Ishikawa (cell line): Measurements from ENCODE around the gene SEC22C.

Source experiments
- CEBPB ChIP-seq: IDR thresholded peaks from 2 replicates; pipeline ENCODE4 v1.6.1; 2012
- CREB1 ChIP-seq: IDR thresholded peaks from 2 replicates; pipeline ENCODE4 v1.6.1; 2012; ENCODE audit warnings: low read depth
- EGR1 ChIP-seq: IDR thresholded peaks from 2 replicates; pipeline ENCODE4 v1.6.1; 2012
- EP300 ChIP-seq: IDR thresholded peaks from 2 replicates; pipeline ENCODE4 v1.6.1; 2012; ENCODE audit warnings: borderline replicate concordance
- FOXM1 ChIP-seq: IDR thresholded peaks from 2 replicates; pipeline ENCODE4 v1.6.1; 2012; ENCODE audit warnings: low read depth, borderline replicate concordance
- NFIC ChIP-seq: IDR thresholded peaks from 2 replicates; pipeline ENCODE4 v1.6.1; 2012
- RAD21 ChIP-seq: IDR thresholded peaks from 2 replicates; pipeline ENCODE4 v1.6.1; 2012; ENCODE audit warnings: low read depth
- TAF1 ChIP-seq: IDR thresholded peaks from 2 replicates; pipeline ENCODE4 v1.6.1; 2012; ENCODE audit warnings: low read depth, mild to moderate bottlenecking
- TCF12 ChIP-seq: IDR thresholded peaks from 2 replicates; pipeline ENCODE4 v1.6.1; 2012; ENCODE audit warnings: low read depth
- TEAD4 ChIP-seq: IDR thresholded peaks from 2 replicates; pipeline ENCODE4 v1.6.1; 2012
- YY1 ChIP-seq: IDR thresholded peaks from 2 replicates; pipeline ENCODE4 v1.6.1; 2012; ENCODE audit warnings: low read depth
- ZBTB7A ChIP-seq: IDR thresholded peaks from 2 replicates; pipeline ENCODE4 v1.6.1; 2012; ENCODE audit warnings: low read depth
- TF ChIP-seq, protein P1 (sequence below): IDR thresholded peaks from 2 replicates; pipeline ENCODE4 v1.6.1; 2012
- TF ChIP-seq, protein P2 (sequence below): IDR thresholded peaks from 2 replicates; pipeline ENCODE4 v1.6.1; 2012
- TF ChIP-seq, protein P3 (sequence below): IDR thresholded peaks from 2 replicates; pipeline ENCODE4 v1.6.1; 2012; ENCODE audit warnings: low read depth, mild to moderate bottlenecking

The SEC22C gene

DNA sequence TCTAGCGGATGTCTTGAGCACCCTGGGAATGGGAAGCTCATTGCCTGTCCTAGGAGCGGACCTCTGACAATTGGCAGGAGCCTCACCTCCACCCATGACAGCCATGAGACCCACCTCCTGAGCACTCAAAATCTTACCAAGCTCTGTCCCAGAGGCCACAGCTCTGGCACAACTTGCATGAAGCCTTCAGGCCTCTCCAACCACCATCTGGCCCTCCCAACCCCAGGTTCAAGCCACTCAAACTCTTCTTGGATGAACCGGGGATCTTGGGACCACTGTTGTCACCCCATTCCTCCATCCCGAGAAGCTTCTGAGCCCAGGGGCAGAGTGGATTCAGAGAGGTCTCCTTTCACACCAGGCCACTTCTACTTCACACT lies 77.8 kb downstream of the SEC22C start:
- TF ChIP-seq NFIC (no peak), FOXM1 (no peak), RAD21 (no peak), EGR1 (no peak), ZBTB7A (no peak), EP300 (no peak), TAF1 (no peak), YY1 (no peak), CEBPB (no peak)
- TF ChIP-seq, protein P1, sequence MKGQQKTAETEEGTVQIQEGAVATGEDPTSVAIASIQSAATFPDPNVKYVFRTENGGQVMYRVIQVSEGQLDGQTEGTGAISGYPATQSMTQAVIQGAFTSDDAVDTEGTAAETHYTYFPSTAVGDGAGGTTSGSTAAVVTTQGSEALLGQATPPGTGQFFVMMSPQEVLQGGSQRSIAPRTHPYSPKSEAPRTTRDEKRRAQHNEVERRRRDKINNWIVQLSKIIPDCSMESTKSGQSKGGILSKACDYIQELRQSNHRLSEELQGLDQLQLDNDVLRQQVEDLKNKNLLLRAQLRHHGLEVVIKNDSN = no peak
- TF ChIP-seq, protein P2, sequence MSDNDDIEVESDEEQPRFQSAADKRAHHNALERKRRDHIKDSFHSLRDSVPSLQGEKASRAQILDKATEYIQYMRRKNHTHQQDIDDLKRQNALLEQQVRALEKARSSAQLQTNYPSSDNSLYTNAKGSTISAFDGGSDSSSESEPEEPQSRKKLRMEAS = no peak

DNA sequence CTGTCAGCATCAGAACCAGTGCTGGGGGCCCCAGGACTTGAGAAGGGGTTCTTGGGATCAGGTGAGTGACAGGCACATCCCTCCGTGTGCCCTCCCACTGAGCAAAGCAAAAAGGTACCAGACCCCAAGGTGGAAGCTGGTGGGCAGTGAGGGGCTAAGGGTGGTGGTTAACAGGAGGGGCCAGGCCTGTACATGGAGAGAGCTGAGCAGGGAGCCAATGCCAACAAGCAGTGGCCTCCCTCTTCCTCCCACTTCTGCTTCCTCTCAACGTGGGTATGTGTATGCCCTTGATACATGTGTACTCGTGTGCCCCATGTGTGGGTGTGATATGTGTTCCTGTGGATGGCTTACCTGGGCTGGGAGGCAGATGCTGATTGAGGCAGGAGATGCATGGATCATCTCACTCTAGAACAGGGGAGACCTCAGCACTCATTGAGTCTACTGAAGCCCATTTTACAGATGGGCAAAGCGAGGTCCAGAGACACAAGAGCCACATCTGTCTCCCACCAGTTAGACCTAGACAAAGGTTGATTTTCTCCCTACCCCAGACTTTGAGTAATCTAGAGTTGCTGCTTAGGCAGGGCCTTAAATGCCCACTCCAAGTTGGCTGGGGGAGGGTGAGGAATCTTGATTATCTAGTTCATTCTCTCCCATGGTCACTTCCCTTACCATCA lies 78.4 kb downstream of the SEC22C start:
- no peak for TF ChIP-seq ZBTB7A
- TF ChIP-seq, protein P2 = no peak
- no peak for TF ChIP-seq EP300
- TF ChIP-seq, protein P1 = no peak
- TF ChIP-seq, protein P3, sequence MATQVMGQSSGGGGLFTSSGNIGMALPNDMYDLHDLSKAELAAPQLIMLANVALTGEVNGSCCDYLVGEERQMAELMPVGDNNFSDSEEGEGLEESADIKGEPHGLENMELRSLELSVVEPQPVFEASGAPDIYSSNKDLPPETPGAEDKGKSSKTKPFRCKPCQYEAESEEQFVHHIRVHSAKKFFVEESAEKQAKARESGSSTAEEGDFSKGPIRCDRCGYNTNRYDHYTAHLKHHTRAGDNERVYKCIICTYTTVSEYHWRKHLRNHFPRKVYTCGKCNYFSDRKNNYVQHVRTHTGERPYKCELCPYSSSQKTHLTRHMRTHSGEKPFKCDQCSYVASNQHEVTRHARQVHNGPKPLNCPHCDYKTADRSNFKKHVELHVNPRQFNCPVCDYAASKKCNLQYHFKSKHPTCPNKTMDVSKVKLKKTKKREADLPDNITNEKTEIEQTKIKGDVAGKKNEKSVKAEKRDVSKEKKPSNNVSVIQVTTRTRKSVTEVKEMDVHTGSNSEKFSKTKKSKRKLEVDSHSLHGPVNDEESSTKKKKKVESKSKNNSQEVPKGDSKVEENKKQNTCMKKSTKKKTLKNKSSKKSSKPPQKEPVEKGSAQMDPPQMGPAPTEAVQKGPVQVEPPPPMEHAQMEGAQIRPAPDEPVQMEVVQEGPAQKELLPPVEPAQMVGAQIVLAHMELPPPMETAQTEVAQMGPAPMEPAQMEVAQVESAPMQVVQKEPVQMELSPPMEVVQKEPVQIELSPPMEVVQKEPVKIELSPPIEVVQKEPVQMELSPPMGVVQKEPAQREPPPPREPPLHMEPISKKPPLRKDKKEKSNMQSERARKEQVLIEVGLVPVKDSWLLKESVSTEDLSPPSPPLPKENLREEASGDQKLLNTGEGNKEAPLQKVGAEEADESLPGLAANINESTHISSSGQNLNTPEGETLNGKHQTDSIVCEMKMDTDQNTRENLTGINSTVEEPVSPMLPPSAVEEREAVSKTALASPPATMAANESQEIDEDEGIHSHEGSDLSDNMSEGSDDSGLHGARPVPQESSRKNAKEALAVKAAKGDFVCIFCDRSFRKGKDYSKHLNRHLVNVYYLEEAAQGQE = no peak

DNA sequence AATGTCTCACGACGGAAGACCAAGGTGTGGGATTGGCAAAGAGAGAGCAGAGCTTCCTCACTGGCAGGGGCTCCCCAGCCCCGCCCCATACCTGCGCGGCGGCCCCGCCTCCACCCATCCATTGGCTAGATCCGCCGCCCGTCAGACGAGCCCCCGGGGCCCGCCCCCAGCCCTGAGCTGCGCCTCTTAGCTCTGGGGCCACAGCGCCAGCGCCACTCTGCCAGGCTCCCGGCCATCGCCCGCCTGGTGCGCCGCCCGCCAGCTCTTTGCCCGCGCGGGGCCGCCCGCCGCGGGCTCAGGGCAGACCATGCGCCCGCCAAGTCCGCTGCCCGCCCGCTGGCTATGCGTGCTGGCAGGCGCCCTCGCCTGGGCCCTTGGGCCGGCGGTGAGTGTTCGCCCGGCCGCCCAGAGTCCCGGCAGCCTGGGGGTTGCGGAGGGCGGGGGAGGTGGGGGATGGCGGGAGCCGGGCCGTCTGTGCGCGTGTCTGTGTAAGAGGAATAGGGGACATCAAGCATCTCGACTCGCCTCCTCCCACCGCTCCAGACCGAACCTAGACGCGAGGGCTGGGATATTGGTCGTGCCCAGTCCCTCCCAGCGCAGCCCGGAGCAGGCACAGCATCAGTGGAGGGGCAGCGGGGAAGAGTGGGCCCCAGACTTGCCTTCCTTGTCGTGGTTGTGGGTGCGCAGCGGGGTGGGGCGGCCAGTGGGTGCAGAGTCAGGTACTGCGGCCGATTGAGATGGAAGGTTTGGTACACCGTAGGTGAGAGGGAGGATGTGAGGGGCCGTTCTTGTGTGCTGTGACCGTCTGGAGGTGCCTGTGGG lies 79.1 kb downstream of the SEC22C start, which contains the start of gene VIPR1:
Gene VIPR1, plus strand, starts transcription at position 215 of the 822 bp plus-strand sequence. Its CDS starts 93 bp downstream, at position 308.
- TF ChIP-seq RAD21 (no peak), TAF1 (peak; percentile 72; the same call in 1 of the 2 replicates)
- TF ChIP-seq, protein P2 = peak; percentile 22

DNA sequence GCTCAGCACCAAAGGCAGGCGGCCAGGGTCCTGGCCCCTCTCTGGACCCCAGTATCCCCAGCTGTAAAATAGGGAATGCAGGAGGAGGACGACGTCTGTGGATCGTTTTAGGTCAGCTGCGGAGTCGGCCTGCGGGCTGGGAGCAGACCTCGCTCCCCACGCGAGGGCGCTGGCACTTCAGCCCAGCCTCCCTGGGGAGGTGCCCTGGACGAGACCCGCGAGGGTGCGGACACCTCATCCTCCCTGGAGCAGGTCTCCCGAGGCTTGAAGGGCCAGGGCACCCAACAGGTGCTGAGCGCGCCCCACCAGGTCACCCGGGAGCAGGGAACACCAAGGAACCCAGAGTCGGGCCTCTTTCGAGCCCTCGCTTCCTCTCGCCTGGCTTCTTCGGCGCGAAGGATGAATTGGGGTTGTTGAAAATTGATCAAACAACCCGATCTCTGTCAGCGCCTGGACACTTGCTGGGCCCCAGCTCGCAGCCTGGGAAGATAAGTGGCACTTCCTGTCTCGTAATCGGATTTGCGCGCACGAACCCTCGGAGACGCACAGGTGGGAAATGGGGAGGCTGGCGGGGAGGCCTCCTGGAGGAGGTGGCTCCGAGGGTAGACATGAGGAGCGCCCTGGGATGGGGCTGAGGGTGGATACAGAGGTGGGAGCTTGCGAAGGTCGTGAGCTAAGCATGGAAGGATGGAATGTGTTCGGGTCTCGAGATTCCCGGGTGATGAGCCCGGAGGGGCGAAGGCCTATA lies 79.9 kb downstream of the SEC22C start:
- TF ChIP-seq TEAD4 (no peak), RAD21 (no peak)

DNA sequence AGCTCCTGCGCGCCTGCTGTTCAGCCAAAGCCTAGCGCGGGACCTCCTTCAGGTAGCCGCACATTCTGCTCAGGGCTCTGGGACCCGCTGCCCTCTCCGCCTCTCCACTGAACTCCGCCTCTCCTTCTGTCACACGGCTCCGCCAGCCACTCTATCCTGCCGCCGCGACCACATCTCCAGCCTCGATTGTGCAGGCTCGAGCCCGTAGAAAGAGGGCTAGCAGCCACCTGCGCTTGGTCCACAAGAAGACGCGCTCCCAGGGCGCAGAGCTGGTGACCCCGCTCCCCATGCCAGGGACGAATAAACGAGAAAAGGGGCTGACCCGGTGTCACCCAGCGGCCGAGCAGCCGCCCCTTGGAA lies 80.5 kb downstream of the SEC22C start:
- TF ChIP-seq EP300 (no peak), NFIC (no peak), RAD21 (no peak), FOXM1 (no peak), ZBTB7A (no peak)

DNA sequence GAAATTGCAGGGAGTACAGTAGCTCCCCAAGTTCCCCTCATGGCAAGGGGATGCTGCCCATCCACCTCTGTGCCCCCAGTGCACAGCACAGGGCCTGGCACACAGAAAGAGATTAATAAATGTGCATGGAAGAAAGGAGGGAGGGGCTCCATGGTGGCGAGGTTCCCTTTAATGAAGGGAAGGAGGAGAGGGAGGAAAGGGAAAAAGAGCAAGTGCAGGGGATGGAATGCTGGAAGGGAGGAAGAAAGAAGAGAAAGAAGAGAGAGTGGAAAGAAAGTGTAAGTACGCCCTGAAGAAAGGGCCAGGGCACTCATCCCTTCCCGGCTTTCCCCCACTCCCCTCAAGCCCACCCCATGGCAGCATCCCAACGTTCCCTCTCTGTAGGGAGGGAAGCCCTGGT lies 80.9 kb downstream of the SEC22C start:
- TF ChIP-seq NFIC = no peak
- no peak for TF ChIP-seq CEBPB
- TF ChIP-seq EP300 = no peak
- no peak for TF ChIP-seq EGR1
- no peak for TF ChIP-seq RAD21
- no peak for TF ChIP-seq ZBTB7A
- TF ChIP-seq CREB1 = no peak
- TF ChIP-seq FOXM1 = no peak
- no peak for TF ChIP-seq YY1
- no peak for TF ChIP-seq TAF1
- TF ChIP-seq TCF12 = no peak

DNA sequence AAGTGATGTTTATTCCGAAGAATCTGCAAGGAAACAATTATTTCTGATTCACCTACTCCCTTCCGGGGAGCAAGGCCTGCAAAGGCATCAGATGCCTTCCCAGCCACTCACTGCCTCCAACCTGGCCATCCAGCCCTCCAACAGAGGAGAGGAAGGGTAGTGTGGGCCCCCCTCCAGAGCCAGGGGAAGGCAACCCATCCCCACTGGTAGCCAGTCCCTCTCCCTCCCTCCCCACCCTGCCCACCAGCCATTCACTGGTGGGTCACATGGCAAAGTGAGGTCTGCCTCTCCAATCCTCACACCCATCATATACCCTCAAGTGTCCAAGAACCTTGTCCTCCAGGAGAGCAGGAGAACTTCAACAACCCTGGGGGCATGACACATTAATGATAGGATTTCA lies 81.7 kb downstream of the SEC22C start:
- no peak for TF ChIP-seq CREB1

DNA sequence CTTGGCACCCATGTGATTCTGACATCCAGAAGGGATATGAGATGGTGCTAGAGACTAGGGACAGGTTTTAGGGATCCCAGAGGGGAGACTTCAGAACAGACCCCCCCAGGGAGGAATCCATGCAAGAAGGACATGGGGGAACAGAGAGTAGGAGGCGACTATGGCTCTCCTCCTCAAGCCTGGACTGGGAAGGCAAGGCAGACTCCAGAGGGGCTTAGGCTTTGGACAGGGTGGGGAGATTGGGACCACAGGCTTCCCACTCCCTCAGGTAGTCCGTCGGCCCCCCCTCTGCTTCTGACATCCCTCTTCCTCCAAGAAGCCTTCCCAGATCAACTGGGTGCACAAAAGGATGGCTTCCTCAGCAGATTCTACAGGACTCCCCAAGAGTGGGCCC lies 82.3 kb downstream of the SEC22C start:
- TF ChIP-seq ZBTB7A (no peak), TCF12 (no peak), FOXM1 (no peak), YY1 (no peak), EP300 (no peak), RAD21 (no peak), TEAD4 (no peak), CREB1 (no peak), CEBPB (no peak), EGR1 (no peak), TAF1 (no peak), NFIC (no peak)
- TF ChIP-seq, protein P3 = no peak
- TF ChIP-seq, protein P1 = no peak
- TF ChIP-seq, protein P2 = no peak
